ENCODE results near the gene MED13L.

GRCh38 chr12:116043659-116044535 lies 233.6 kb downstream of the MED13L start:
- TF ChIP-seq CTCF (IDR thresholded peaks at IDR 0.05; ENCODE audit: insufficient read depth, low read length, poor library complexity, severe bottlenecking), result no peak
- TF ChIP-seq EZH2phosphoT487 (conservative IDR thresholded peaks at IDR 0.05; ENCODE audit: low read length), result no peak

All from SU-DHL-6 (cell line).